HG03045 (cell line): Measurements from ENCODE around the gene PRKAA2.
"Not testable (repeated sequence)": the region's sequence is repeated elsewhere in the genome, so short reads cannot be mapped to it uniquely, and the experiment has no call there.

ENCODE experiments used
- ATAC-seq: cut with Tn5 transposase; IDR thresholded peaks from one replicate; pipeline ENCODE4 v1.9.1; 2021; ENCODE audit warnings: mild to moderate bottlenecking, moderate library complexity; ENCODE audit not compliant: unreplicated experiment

The PRKAA2 gene

DNA sequence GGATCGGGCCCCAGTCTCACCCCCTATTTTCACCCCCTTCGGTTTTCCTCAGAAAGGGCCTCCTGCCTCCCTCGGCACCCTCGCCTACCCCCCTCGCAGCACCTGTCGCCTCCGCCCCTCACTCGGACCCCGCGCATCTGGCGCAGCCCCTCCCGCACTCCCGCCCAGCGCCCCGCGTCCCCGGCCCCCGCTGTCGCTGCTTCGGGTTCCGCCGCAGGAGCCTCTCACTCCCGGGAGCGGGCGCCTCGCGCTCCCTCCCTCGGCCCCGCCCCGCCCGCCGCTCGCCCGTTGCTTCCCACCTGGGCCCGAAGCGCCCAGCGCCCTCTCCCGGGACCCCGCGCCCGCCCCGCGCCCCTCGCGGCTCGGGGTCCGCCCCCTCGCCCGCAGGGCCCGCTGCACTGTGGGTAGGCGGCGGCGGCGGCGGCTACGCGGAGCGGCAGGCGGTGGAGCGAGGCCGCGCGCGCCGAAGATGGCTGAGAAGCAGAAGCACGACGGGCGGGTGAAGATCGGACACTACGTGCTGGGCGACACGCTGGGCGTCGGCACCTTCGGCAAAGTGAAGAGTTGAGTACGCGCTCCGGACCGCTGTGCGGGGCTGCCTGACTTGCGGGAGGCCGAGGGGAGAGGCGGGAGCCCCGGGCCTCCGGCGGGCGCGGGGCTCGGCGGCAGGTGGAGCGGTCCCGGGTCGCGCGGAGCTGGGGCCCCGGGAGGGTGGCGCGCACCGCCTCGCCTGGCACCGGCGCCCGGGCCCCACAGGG, at the start of gene PRKAA2:
PRKAA2 (plus strand) TSS at position 396 of the 758 bp plus-strand sequence; CDS start at position 470, 74 bp downstream.
- ATAC-seq, result no peak

DNA sequence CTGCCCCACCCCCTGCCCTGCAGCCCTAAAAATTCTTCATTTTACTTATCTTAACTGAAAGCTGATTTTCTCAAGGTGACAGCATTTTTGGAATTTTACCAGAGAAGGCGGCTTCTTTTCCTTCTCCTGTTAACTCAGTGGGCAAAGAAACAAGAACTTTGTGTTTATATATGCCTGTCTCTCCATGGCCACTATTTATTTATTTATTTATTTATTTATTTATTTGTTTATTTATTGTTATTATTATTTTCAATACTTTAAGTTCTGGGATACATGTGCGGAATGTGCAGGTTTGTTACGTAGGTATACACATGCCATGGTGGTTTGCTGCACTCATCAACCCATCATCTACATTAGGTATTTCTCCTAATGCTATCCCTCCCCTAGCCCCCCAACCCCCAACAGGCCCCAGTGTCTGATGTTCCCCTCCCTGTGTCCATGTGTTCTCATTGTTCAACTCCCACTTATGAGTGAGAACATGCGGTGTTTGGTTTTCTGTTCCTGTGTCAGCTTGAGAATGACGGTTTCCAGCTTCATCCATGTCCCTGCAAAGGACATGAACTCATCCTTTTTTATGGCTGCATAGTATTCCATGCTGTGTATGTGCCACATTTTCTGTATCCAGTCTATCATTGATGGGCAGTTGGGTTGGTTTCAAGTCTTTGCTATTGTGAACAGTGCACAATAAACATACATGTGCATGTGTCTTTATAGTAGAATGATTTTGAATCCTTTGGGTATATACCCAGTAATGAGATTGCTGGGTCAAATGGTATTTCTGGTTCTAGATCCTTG, 49.5 kb upstream of the PRKAA2 start:
- ATAC-seq, result not testable (repeated sequence)

DNA sequence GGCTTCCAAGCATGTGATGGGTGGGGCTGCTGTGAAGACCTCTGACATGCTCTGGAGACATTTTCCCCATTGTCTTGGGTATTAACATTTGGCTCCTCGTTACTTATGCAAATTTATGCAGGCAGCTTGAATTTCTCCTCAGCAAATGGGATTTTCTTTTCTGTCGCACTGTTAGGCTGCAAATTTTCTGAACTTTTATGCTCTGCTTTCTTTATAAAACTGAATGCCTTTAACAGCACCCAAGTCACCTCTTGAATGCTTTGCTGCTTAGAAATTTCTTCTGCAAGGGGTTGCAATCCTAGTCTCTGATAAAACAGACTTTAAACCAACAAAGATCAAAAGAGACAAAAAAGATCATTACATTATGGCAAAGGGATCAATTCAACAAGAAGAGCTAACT, 35.0 kb upstream of the PRKAA2 start:
- not testable (repeated sequence) for ATAC-seq

DNA sequence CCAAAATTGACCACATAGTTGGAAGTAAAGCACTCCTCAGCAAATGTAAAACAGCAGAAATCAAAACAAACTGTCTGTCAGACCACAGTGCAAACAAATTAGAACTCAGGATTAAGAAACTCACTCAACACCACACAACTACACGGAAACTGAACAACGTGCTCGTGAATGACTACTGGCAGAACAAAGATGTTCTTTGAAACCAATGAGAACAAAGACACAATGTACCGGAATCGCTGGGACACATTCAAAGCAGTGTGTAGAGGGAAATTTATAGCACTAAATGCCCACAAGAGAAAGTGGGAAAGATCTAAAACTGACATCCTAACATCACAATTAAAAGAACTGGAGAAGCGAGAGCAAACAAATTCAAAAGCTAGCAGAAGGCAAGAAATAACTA, 34.3 kb upstream of the PRKAA2 start:
- ATAC-seq, result not testable (repeated sequence)

DNA sequence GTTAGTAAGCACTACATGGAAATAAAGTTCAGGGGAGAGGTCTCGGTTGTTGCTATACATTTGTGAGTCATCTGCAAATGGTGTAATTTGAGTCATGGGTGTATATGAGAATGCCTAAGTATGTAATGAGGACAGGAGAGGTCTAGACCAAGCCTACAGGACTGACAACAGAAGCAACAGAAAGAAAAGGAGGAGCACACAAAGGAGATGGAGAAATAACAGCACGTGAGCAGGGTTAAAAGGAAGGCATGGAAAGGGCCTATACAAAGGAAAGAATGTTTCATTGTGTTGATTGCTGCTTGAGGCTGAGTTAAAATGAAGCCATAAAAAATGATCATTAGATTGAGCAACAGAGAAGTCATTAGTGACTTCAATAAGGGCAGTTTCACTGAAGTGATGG, 28.0 kb upstream of the PRKAA2 start:
- no peak for ATAC-seq

DNA sequence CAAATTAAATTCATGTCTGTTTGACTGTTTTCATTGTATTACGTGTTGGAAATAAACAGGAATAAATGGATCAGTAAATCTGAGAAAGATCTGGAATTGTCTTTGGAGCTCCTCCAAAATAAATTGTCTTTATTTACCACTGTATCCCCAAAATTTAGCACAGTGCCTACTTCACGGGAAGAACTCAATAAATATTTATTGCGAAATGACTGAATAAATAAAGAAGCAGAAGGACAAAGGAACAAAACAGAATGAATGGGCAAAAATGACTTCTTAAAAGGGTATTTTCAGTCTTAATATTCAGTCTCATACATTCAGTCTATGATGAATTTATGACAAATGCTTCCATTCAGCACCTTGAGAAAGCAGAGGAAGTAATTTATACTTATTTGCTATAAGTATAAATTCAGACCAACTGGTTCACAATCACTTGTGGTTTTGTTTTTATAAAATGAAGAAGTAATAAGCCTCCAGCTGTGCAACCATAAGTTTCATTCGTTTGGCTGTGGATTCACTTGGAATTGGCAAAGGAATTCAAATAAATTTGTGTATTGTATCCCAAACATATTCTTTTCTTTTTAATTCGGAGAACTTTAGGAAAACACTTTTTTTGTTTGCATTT, 19.2 kb upstream of the PRKAA2 start:
- ATAC-seq, result no peak

DNA sequence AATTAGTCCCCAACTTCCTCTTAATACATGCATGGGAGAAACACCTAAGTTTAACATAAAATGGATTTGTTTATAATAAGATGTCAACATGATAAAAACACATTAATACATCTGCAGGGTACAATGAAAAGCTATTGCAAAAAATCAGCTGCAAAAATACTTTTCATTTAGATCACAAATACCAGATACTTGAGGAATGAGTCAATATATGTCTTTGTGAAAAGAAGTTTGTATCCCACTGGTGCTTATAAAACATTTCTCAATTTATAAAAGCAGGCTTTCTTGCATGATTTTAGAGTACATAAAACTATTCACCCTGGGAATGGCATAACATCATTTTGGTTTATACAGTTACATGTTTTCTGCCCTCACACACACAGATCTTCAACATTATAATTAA, 18.6 kb upstream of the PRKAA2 start:
- no peak for ATAC-seq

DNA sequence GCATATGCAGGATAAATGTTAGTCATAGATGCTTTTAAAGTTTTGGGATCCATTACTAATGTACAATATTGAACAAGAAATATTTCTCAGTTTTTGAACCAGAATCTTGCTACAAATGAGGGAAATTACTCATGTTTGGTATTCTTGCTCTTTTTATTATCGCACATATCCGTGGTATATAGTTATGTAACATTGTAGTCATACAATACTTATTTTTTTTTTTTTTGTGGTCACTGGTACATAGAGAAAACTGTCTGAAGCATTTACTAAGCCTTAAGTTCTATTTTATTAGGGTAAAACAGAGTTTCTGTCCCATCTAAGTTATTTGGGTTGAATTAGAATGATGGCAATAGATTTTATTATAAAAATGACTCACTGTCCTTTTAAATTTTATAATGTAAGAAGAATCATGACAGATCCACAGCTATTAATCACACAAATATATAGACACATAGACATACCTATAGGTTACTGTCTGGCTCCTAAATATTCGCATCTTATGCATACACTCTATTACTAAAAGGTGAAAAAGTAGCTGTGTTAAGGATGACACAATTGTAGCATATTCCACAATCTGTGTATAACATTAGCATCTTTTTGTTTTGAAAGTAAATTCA, 18.0 kb upstream of the PRKAA2 start:
- ATAC-seq, result no peak

DNA sequence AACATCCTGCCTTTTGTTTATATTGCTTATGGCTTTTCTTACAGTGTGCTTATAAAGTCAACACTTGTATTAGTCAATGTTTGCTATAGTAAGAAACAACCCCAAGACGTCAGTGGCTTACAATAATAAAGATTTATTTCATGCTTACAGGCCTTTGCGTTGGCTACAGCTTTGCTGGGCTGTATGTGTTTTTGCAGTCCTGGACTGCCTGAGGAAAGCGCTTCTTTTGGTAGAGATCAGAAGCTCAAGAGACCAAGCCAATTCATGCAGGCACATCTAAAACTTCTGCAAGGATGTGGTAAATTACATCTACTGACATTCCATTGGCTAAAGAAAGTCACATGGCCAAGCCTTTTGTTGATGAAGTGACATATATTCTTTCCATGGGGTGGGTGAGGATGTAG, 17.5 kb upstream of the PRKAA2 start:
- ATAC-seq, result no peak

DNA sequence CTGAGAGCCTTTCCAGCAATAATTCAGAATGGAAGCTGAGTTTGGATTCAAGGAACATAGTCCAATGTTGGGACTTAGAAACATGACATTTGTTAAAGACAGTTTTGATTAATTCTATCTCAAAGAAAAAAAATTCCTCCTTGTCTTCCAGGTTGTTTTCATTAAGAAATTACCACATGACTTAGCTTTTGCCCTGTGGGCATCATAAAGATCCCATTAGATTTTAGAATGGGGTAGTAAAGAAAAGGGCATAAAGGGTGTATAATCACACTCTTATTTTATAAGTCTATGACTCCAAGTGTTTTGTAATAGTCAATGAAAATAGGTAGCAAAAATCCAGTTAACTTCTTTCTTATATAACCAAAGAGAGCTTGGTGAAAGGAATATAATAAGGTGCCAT, 14.3 kb upstream of the PRKAA2 start:
- ATAC-seq, result no peak

DNA sequence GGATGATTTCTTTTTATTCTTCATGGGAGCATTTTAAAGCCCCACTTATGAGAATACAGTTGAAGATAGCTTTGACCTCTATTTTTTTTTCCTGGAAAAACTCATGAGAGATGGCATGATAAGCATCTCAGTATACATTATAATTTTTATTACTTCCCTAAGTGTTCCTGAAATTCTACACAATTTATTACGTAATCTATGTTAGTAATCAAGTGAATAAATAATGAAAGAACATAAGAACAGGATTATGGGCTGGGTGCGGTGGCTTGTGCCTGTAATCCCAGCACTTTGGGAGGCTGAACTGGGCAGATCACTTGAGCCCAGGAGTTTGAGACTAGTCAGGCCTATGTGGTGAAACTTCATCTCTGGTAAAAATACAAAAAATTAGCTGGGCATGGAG, 13.2 kb upstream of the PRKAA2 start:
- ATAC-seq, result no peak

DNA sequence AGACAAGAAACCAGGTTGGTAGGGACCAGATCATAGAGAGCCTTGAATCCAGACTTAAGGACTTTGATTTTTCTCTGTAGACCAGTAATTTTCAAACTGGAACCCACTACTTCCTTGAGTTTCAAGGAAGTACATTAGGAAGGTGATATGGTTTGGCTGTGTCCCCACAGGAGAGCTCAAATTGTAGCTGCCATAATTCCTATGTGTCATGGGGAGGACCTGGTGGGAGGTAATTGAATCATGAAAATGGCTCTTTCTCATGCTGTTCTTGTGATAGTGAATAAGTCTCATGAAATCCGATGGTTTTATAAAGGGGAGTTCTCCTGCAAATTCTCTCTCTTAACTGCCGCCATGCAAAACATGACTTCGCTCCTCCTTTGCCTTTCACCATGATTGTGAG, 10.1 kb upstream of the PRKAA2 start:
- no peak for ATAC-seq

DNA sequence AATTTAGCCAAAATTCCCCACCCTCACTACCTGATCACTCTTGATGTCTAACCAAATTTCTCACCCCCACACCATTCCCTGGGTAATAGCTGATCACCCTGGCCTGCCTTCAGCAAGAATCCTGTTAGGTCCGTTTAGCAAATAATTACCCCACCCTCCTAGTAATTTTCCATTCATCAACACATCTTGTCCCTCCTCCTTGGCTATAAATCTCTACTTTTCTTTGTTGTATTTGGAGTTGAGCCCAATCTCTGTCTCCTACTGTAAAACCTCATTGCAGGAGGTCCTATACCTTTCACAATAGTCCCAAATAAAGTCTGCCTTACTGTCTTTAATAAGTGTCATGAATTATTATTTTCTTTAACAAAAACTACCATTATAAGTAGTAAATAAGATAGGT, 6.9 kb upstream of the PRKAA2 start:
- no peak for ATAC-seq

DNA sequence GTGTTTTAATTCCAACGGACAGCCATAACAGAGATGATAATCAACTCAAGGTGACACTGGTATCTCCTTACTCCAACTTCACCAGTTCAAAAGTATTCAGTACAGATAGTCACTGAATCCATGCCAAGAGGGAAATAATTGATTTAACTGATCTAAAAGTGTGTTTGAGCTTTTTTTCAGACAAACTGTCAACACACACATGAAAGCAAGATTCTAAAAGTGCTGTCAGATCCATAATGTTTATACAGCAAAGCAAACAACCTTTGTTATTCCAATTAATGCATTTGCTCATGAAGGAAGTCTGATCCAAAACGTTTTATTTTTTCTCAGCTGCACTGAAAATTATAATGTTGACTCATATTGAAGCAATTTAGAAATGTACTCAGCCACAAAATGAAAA, 5.9 kb upstream of the PRKAA2 start:
- ATAC-seq, result no peak

DNA sequence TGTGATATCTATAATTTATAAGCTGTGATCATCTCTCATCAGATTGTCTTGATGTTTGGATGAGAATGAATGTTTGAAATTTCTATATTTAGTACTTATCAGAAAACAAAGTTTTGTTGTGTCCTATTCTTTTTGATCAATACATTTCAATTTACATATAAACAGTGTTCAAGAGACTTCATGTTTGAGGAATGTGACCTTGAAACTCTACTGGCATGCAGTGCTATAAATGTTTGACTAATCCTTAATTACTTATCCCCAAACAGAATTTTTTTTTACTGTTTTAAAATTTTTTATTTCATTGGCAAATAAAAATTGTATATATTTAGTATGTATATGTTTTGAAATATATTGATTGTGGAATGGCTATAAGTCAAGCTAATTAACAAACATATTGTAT, 1.5 kb upstream of the PRKAA2 start:
- ATAC-seq, result no peak

DNA sequence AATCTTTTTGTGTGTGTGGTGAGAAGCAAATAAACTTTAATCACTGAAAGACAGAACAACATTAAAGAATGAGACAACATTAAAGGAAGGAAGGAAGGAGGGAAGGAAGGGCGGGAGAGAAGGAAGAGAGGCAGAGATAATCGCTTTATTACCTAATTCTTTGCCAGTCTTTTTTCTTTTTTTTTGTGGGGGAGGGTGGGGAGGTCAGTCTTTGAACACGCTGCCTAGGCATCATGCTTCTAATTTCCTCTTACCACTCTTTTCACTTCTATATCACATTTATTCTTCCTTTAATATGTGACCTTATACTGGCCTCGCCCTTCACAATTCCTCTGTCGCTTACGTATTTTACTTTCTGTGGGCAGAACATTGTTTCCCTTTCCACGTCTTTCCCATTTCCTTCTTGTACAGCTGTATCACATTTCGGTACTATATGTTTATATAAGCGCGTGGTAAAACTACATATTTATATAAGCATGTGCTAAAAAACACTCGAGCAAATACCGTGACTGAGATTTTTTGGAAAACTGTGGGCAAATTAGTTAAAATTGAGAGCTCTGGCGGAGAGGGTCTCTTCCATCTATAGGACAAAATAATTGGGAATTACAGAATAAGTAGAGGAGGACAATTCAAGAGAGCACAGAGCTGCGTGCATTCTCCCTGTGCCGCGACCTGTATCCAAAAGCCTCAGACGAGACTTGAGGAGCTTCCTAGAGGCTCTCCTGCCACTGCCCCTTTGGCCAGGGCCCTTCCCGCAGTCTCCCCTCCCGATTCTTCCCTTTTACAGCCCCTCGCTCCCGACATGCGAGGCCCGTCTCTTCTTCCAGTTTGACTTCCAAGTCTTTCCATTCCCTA, 823 bp upstream of the PRKAA2 start:
- no peak for ATAC-seq

DNA sequence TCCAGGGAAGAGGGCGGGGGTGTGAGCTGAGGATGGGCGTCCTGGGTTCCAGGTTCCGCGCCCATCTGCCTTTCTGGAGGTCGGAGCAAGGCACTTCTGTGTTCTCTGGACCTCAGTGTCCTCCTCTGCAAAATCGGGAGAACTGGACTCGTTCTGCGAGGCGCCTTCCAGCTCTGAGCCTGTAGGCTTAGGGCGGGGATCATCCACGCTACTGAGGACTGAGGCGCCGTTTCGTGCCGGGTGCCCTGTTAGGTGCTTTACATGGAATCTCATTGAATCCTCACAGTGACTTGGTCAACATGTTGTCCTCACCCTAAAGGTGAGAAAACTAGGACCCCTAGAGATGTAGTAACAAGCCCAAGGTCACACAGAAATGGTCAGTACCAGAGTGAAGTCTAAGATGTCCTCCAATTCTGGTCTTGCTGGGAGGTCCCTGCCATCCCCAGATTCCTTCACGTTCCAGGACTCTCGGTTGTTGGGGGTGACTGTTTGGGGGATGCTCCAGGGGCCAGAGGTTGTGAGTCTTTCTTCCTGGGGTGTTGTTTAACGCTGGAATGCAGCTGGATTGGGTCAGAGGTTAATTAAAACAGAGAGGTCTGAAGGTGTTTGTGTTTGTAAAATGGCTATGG, 677 bp downstream of the PRKAA2 start:
- no peak for ATAC-seq

DNA sequence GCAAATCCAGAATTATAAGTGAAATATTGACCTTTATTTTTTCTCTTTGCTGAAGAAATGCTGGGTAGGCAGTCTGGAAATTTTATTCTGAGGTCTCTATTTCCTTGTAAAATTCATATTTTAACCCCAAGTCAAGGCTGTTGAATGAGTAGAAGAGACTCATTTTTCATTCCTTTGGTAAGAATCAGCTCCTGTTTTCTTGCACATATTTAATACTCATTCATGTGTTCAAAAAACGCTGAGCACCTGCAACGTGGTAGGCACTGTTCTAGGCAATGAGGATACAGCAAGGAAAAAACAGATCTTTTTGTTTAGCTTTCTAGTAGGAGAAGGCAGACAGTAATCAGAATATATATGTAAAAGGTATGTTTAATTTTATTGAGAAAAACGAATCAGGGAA, 1.5 kb downstream of the PRKAA2 start:
- ATAC-seq, result no peak

DNA sequence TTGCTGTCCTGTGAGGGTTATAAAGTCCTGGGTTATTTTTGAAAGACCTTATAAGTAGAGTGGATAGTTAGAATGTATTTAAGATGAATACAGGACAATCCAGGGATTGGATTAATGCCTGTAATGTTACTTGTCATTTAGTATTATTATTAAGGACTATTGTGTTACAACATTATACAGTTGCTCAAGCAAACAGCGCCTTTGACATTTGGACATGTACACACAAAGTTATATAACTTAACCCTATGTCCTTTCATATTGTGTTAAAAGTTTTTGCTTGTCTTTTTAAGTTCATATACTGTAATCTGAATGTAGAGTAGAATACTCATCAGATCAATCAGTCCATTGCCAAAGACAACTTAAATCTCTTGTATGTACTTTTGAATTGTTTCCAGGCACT, 2.0 kb downstream of the PRKAA2 start:
- no peak for ATAC-seq

DNA sequence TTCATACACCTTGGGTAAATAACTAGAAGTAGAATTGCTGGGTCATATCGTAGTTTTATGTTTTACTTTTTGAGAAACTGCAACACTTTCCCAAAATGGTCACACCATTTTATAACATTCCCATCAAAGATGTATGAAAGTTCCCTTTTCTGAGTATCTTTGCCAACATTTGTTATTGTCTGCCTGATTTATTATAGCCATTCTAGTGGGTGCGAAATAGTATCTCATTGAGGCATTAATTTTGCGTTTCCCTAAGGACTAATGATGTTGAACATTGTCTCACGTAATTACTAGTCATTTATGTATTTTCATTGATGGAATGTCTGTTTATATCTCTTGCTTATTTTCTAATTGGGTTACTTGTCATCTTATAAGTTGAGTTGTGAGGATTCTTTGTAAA, 3.4 kb downstream of the PRKAA2 start:
- no peak for ATAC-seq
